Kidney glomerular epithelial cell (primary cell): ENCODE data around the gene METTL15.
"Not testable (repeated sequence)": the region's sequence is repeated elsewhere in the genome, so short reads cannot be mapped to it uniquely, and the experiment has no call there.

Source experiments
- DNase-seq: peaks from one replicate; lab custom pipeline; 2025; lab: John Stamatoyannopoulos, UW

Gene METTL15

DNA sequence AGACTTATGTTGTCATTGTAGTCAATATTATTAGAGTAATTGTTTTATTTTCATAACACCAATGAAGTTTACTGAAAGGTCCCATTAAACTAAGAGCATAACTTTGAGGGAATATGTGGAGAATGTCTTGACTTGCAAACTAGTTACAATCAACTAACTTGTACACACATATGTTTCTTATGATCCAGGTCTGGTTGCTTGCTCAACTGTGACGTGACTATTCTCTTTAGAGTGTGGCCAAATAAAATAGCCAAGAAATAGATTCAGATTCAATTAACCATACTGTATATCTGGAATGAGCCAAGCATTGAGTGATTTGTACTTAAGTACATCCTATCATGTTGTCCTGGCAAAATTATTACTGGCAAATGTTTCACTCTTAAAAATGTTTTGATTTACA lies 101.7 kb downstream of the METTL15 start:
- no peak for DNase-seq

DNA sequence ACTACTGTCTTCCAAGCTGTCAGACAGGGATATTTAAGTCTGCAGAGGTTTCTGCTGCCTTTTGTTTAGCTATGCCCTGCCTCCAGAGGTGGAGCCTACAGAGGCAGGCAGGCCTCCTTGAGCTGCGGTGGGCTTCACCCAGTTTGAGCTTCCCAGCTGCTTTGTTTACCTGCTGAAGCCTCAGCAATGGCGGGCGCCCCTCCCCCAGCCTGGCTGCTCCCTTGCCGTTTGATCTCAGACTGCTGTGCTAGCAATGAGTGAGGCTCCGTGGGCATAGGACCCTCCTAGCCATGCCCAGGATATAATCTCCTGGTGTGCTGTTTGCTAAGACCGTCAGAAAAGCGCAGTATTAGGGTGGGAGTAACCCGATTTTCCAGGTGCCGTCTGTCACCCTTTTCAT lies 113.9 kb downstream of the METTL15 start:
- not testable (repeated sequence) for DNase-seq

DNA sequence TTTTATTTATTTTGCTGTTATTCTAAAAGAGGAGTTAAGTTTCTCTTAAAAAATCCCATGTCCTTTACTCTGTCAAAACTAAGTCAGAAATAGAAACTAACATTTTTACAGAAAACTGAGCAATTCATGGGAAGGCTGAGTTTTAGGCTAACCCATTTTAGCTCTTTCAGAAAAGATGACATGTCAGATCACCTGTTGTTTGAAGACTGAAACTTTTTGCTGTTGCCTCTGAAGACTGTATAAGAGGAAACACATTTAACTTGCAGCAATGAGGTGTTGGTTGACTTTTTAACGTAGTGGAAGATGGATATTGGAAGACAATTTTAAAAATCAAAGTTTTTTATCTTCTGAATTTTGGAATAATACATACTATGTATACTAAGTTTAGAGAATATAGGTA lies 115.4 kb downstream of the METTL15 start:
- no peak for DNase-seq

DNA sequence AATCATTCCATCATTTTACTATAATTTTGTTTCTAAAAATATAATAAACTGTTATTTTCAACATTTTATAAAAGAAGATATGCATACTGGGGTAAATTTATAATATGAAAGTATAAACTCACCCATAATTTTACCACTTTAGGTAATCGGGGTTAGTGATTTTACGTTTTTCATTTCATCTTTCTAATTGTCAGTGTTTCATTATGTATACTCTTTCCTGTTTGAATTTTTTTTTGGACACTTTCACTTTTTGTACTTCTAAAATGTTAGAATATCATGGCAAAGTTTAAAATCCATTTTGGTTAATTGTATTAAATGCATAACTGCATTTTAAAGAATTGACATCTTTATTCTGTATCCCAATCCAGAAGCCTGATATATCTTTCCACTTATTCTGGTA lies 115.8 kb downstream of the METTL15 start:
- no peak for DNase-seq

DNA sequence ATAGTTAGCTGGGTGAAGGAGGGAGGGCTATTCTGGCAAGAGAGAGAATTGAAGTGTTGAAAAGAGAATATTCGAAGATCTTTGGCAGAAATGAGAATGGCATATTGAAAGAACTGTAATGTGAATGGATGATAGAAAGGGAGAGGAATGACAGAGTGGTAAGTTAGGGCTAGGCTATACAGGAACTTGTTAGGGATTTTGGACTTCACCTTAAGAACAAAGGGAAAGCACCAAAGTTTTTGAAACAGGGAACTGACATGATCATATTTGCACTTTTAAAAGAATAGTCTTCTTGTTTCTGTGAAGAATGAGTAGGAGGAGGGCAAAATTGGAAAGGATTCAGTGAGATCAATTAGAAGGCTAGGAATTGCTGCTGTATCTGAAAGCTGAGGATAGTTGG lies 119.3 kb downstream of the METTL15 start:
- DNase-seq = no peak

DNA sequence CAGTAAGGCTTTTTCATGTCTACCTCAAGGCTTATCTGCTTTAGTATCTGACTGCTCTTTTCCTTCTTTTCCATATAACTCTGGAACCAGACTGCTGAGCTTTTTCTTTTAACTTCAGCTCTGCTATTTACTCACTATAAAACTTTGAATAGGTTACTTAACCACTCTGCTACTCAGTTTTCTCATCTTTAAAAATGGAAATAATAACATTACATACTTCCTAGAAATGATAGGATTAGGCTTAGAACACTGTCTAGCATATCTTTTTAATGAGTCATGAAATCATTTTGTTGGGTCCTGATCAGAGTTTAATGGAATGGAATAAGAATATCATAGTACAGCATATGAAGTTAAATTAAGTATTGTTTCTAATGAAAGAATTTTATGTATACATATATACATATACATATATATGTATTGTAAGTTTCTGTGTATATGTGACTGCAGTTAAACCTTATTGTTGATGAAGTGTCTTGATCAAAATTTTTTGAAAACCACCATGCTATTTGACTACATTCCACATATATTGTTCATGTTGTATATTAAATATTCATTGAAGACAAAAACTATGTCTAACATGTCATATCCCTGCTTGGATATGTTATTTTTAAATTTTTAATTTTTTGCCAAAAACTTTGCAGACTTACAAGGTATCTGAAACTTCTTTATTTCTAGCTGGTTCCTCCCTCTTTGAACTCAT lies 120.2 kb downstream of the METTL15 start:
- DNase-seq = no peak

DNA sequence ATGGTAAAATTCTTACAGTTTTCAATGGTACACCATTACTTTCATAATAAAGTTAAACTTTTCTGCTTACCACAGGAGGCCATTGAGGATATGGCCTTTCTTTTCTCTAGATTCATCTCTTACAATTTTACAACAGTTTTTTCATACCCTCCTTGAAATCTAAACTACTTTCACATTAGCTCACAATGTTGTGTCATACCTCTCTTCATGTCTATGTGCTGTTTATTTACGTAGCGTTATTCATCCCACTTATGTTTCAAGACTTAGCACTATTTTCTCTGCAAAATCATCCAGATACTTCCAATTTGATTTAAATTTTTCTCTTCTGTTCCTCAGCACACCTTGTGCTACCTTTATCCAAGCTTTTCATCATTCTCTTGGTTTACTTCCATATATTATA lies 123.3 kb downstream of the METTL15 start:
- DNase-seq = no peak

DNA sequence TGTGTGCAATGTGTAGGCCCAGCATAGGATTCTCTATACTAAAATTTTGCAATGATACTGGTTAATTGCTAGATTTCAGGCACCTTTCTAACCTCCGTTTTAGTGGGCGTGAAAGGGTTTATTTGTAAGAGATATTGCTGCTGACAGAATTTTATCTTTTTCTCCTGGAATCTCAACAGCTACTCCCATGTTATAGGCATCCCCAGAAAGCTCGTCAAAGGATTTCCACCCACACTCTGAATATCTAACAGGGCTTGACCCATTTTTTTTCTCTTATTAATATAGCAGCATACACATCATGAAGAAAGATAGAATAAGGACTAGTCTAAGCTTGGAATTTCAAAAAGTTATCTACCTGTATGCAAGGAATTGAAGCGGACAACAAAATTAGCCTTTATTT lies 124.5 kb downstream of the METTL15 start:
- no peak for DNase-seq

DNA sequence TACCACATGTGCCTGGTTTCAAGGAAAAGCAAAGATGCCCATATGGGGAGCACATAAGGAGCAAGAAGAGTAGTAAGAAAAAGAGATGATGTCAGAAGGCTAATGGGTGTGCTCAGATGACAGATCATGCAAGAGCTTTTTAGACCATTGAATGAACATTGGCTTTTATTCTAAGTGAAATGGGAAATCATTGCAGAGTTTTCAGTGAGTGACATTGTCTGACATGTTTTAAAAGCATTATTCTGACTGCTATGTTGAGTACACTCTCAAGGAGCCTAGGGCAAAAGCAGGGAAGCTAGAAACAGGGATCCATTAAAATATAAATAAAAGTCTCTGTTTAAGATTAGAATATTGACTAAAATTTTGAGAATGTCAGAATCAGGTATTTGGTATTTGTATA lies 133.6 kb downstream of the METTL15 start:
- no peak for DNase-seq

DNA sequence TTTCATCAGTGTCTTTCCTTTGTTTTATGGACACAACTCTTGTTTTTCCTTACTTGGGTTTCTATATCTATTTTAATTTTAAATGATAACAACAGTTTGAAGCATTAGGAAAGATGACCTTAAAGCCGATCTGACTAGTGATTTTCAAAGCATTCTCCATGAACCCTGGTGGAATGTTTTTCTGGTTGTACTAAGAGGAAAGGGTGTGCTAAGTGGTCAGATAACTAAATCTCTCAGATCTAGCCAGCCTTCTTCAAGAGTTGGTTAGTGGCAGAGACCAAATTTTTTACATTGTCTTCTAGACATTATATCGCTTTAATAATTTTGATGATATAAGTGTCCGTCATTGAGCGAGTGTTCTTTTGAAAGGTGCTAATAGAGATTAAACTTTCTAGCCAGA lies 134.4 kb downstream of the METTL15 start:
- DNase-seq = no peak

DNA sequence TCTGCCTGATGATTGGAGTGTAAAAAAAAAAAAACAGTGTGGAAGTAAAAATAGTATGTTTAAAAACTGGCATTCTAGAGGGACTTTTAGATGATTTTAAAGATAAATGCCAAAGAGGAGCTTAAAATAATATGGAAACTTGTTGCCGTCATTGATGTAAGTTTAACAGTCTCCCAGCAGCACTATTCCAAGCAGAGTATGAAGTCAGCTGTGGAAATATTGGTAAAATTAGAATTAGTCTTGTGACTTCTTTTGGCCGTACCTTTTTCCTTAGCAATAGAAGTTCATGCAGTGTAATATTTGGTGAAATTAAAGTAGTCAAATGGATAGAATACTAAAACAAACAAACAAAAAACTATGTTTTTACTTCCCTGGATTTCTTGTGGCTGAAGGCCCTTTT lies 134.9 kb downstream of the METTL15 start:
- no peak for DNase-seq

DNA sequence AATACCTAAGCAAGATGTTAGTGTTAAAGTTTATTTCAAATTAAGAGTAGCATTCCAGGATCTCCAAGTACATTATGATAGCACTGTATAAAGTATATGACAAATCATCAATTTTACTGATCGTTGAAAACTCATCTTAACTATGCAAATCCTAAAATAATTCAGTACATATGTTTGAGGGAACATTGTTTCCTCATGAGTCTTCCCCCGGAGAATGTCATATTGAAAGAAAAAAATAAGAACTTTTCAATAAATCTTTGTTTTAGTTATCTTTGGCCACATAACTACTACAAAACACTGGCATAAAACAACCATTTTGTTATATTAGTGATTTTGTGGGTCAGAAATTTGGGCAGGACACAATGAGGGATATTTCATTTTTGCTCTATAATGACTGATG lies 135.4 kb downstream of the METTL15 start:
- DNase-seq = no peak

DNA sequence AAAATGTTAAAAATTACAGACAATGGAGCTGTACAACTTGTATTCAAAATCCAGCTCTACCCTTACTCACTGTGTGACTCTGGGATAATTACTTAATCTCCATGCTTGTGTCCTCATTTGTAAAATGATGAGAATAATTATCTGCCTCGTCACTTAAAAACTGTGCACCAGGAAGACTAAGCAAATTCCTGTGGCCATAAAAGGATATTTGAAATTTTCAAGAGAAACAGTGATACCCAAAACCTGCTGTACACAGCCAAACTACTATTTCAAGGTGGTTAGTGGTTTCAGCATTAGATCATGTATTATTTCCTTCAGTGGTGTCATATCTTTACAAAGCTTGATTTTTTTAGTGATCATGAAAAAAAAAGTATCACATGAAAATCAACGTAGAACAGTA lies 136.9 kb downstream of the METTL15 start:
- no peak for DNase-seq

DNA sequence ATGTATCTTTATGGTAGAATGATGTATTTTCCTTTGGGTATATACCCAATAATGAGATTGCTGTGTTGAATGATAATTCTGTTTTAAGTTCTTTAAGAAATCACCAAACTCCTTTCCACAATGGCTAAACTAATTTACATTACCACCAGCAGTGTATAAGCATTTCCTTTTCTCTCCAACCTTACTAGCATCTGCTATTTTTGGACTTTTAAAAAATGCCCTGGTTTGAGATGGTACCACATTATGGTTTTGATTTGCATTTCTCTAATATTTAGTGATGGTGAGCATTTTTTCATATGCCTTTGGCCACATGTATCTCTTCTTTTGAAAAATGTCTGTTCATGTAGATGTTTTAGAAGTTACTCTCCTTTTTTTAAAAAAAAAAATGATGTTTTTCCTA lies 142.0 kb downstream of the METTL15 start:
- DNase-seq = no peak

DNA sequence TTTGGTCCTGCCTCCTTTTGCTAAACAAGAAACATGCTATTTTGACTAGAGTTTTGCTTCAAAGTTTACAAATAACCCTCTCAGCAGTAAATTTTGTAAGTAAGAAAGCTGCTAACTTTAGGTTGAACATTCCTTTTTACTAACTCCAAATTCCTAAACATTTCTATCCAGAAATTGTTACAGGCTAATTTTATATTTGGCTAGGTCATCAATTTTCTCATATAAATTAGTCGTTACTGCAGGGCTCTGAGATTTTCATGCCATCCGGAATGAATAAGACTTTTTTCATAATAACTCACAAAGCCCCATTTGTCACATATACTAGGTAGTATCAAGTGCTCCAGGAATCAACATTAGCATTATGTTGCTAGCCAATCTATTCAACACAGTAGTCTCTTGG lies 143.1 kb downstream of the METTL15 start:
- no peak for DNase-seq

DNA sequence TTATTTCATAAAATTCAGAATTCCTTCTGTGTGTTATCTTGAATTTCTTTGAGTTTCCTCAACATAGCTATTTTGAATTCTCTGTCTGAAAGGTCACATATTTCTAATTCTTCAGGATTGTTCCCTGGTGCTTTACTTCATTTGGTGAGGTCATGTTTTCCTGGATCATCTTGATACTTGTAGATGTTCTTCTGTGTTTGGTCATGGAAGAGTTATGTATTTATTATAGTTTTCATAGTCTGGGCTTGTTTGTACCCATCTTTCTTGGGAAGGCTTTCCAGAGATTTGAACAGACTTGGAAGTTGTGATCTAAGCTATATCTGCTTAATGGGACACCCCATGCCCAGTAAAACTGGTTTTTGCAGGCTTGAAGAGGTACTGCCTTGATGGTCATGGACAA lies 149.6 kb downstream of the METTL15 start:
- no peak for DNase-seq

DNA sequence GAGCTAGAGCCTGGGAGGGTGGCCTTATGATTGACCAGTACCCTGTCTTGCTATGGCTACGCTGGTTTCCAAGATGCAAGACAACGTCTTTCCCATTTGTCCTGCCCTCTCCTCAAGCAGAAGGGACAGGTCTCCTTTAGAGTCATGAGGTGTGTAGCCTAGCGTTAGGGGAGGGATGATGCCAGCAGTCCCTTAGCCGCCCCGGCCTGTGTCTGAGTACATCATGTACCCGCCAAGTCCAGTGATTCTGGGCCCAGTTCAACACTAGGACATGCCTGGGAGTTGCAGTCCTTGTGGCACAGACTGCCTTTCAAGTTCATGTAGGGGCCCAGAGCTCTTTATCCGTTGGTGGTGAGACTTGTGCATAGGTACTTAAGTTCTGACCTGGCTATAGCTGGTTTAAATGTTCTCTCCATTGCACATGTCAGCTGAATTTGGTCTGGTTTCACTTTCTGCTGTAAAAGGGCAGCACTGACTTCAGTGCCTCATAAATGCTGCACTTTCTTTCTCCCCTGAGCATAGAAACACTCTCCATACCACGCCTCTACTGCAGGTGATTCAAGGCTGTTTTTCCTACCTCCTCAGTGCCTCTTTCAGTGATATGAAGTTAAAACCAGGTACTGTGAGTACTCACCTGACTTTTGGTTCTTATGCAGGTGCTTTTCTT lies 151.1 kb downstream of the METTL15 start:
- no peak for DNase-seq

DNA sequence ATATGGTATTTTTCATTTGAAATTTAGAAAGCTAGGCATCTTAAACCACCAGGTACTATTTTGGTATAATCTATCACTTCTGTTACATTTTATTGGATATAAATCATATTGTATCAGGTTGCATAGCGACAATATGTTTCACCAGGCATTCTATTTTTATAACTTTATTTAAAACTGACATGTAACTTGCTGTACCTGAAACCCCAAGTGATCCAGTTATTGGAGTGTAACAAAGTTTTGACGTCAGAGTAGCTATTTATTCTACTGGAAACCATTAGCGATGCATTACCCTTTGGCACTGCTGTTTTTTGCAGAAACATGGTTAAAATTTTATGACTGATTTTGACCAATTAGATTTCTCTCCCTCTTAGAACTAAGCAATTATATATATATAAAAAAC lies 160.7 kb downstream of the METTL15 start:
- DNase-seq = no peak

DNA sequence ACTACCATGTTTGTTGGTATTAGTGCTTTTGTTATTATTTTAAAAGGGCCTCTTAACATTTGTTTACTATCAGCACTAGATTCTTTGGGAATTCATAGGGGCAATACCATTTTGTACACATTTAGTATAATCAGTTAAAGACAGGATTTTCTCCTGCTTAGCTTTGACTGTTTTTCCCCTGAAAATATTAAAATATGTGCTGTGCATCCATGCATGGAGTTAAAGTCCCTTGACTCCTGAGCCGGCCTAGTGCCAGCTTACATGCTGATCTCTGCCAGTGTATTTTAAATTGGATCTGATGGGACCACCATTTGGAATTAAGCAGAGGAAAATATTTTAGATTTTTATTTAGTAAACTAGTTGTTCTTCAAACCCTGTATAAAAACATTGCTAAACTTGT lies 161.4 kb downstream of the METTL15 start:
- no peak for DNase-seq

DNA sequence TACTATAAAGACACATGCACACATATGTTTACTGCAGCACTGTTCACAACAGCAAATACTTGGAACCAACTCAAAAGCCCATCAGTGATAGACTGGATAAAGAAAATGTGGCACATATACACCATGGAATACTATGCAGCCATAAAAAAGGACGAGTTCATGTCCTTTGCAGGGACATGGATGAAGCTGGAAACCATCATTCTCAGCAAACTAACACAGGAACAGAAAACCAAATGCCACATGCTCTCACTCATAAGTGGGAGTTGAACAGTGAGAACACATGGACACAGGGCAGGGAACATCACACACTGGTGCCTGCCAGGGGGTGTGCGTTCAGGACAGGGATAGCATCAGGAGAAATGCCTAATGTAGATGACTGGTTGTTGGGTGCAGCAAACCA lies 164.1 kb downstream of the METTL15 start:
- DNase-seq = not testable (repeated sequence)

DNA sequence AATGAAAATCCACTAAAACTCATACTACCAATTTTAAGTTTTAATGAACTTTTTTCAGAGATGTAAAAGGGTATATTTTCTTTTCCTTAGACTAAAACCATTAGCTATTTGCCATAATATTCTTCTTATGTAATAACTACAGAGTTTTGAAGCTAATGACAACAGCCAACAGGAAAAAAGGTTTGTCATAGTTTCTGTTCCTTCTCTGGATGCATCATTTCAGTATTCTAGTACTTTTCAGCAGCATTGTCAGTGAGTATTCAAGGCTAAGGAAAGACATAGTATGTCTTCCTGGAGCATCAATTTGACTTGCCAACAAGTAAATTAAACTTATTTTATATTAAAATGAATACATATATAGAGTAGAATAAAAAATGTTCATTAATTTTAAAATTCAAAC lies 166.0 kb downstream of the METTL15 start:
- no peak for DNase-seq

DNA sequence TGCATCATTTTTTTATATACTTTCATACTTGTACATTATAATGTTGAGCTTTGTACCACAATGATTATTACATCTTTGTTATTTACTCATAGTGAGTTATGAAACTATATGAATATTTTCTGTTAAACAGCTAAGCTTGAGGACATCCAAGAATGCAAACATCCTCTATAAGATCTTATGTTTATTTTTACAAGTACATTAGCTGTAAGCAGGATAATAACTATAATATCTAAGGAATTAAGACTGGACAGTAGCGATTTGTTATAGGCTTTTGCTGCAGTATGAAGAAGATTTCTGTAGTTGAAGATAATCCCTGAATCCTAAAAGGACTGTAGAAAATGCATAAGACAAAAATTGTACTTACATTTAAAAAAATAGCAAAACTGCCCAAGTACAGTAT lies 176.0 kb downstream of the METTL15 start:
- DNase-seq = no peak

DNA sequence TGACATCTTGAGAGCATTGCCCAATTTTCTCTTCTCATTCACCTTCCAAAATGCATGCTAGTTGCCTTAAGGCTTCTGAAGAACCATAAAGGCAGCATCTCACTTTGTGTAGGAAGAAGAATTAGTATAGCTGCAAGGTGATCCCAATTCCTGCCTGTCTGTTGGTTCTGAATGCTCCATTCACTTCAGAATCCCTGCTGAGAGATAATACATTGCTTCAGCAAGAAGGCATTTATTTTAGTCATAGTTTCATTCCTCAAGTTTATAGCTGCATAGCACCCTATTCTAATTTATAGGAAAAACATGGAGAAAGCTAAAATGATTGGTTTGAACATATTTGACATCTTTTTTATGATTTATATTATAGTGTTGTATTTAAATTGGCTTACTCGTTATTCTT lies 181.3 kb downstream of the METTL15 start:
- DNase-seq = peak; percentile 28

DNA sequence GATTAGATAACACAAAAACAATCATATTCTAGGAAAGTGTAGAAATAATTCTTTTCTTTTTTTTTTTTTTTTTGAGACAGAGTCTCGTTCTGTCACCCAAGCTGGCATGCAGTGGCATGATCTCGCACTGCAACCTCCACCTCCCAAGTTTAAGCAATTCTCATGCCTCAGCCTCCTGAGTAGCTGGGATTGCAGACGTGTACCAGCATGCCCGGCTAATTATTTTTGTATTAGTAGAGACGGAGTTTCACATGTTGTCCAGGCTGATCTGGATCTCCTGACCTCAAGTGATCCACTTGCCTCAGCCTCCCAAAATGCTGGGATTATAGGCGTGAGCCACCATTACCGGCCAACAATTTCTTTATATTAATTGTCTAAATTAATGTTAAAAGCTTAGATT lies 182.8 kb downstream of the METTL15 start:
- DNase-seq = not testable (repeated sequence)
